ENCODE measurements around the gene STPG2. TPM values are rescaled to one million over a fixed set of nuclear protein-coding genes. Genes with fewer than 3 reads are reported as not detected.

STPG2 gene
- total RNA-seq, 1 experiment from 2014 or later, result 0.35 TPM

DNA sequence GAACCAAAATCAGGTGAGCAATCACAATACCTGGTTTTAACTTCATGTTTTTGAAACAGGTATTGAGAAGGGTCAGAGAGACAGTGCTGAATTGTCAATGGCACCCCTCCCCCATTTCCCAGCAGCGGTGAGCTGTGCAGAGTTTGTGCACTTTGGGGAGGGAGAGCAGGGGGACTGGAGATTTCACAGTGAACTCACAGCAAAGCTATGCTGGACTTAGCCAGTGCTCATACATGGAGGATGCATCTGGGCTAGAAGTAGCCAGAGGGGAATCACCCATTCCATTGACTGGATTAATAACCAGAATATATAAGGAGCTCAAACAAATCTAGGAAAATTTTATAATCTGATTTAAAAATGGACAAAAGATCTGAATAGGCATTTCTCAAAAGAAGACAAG is 612.6 kb downstream of the STPG2 start:
- BruUV-seq (replicated peaks), result no TSS peak
- no peaks in the 10 kb centered on the region for H3K9me2 ChIP-seq (ENCODE audit: insufficient read depth)
- H3K27ac ChIP-seq, result no peak overlapping the region
- intact Hi-C loops (cut with micrococcal nuclease; ENCODE audit: unreplicated experiment), result no loop called here
- POLR2A ChIA-PET (ENCODE audit: unreplicated experiment), result interaction anchor here (0.6 kb wide), 1 partner anchor 131 kb away, joined by 3 read pairs; no protein-coding TSS in a partner anchor
- CTCF ChIA-PET, result no interaction called here
- no peaks in the 10 kb centered on the region for H3K9me3 ChIP-seq (ENCODE audit: insufficient read depth, low read depth)
- H3K27me3 ChIP-seq (ENCODE audit: insufficient read depth, low read depth), result no peaks in the 10 kb centered on the region
- no peaks in the 10 kb centered on the region for H3K79me2 ChIP-seq (ENCODE audit: low read depth)
- H2AFZ ChIP-seq, result no peak overlapping the region
- H3K4me3 ChIP-seq, result no peak overlapping the region
- no peaks in the 10 kb centered on the region for H3F3A ChIP-seq (ENCODE audit: insufficient read depth, low read depth)
- no peaks in the 10 kb centered on the region for H4K20me1 ChIP-seq (ENCODE audit: insufficient read depth)
- DNase-seq, result no peak
- TF ChIP-seq, protein P1, sequence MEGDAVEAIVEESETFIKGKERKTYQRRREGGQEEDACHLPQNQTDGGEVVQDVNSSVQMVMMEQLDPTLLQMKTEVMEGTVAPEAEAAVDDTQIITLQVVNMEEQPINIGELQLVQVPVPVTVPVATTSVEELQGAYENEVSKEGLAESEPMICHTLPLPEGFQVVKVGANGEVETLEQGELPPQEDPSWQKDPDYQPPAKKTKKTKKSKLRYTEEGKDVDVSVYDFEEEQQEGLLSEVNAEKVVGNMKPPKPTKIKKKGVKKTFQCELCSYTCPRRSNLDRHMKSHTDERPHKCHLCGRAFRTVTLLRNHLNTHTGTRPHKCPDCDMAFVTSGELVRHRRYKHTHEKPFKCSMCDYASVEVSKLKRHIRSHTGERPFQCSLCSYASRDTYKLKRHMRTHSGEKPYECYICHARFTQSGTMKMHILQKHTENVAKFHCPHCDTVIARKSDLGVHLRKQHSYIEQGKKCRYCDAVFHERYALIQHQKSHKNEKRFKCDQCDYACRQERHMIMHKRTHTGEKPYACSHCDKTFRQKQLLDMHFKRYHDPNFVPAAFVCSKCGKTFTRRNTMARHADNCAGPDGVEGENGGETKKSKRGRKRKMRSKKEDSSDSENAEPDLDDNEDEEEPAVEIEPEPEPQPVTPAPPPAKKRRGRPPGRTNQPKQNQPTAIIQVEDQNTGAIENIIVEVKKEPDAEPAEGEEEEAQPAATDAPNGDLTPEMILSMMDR (conservative IDR thresholded peaks at IDR 0.05), result no peak
- TF ChIP-seq EZH2 (IDR thresholded peaks at IDR 0.05; ENCODE audit: low read depth), result no peak
- H3K4me2 ChIP-seq, result no peak overlapping the region
- H3K36me3 ChIP-seq (ENCODE audit: low read depth), result no peaks in the 10 kb centered on the region
- H3K4me1 ChIP-seq (replicated peaks; ENCODE audit: insufficient read depth), result no peaks in the 10 kb centered on the region

DNA sequence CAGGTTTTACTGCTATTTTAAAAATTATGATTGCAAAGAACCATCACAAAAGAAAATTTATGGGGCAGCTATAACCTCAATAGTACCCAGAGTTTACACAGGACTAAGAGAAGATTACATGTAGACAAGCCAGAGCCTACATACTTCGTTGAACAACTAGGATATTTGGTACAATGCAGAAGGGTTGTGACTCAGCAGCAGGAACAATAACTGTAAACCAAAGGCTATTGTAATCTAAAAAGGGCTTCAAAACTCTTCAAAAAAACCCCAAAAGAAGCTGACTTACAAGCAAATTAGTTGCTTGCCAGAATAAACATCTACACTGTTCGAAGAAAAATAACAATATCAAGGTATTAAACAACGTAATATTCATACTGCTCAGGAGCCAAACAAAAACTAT is 618.0 kb downstream of the STPG2 start:
- Histone ChIP-seq H3K79me2 (ENCODE audit: low read depth) (no peaks in the 10 kb centered on the region), H3K4me3 (no peak overlapping the region), H3K27me3 (ENCODE audit: insufficient read depth, low read depth) (no peaks in the 10 kb centered on the region), H3K9me2 (ENCODE audit: insufficient read depth) (no peaks in the 10 kb centered on the region), H3F3A (ENCODE audit: insufficient read depth, low read depth) (no peaks in the 10 kb centered on the region), H3K27ac (no peak overlapping the region), H3K9me3 (ENCODE audit: insufficient read depth, low read depth) (no peaks in the 10 kb centered on the region), H2AFZ (no peak overlapping the region), H3K36me3 (ENCODE audit: low read depth) (no peaks in the 10 kb centered on the region), H3K4me1 (replicated peaks; ENCODE audit: insufficient read depth) (no peaks in the 10 kb centered on the region), H4K20me1 (ENCODE audit: insufficient read depth) (no peaks in the 10 kb centered on the region), H3K4me2 (no peak overlapping the region)
- intact Hi-C loops (cut with micrococcal nuclease; ENCODE audit: unreplicated experiment), result no loop called here
- BruUV-seq (replicated peaks), result no TSS peak
- CTCF ChIA-PET, result no interaction called here
- no peak for DNase-seq
- TF ChIP-seq EZH2 (IDR thresholded peaks at IDR 0.05; ENCODE audit: low read depth), result no peak
- TF ChIP-seq, protein P1 (conservative IDR thresholded peaks at IDR 0.05), result no peak
- POLR2A ChIA-PET (ENCODE audit: unreplicated experiment), result no interaction called here

DNA sequence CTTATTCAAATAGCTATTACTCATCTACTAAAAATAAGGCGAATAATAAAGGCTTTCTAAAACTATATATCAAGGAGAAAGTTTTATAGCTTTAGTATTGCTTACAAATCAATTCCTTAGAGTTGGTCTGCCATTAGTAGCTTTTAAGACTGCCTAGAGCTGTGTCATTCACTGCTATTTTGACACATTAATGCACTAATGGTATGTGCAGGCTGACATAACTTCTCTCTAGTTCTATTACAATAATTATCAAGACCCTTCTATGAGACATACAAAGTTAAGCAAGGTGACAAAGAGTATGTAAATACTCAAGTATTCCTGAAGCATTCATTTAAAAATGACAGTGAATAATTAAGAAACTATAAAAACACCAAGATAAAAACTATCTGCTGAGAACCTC is 625.3 kb downstream of the STPG2 start:
- no peaks in the 10 kb centered on the region for H3K9me2 ChIP-seq (ENCODE audit: insufficient read depth)
- H3K79me2 ChIP-seq (ENCODE audit: low read depth), result no peaks in the 10 kb centered on the region
- no peak for DNase-seq
- H3F3A ChIP-seq (ENCODE audit: insufficient read depth, low read depth), result no peaks in the 10 kb centered on the region
- H3K4me3 ChIP-seq, result no peak overlapping the region
- no peak overlapping the region for H2AFZ ChIP-seq
- H4K20me1 ChIP-seq (ENCODE audit: insufficient read depth), result no peaks in the 10 kb centered on the region
- intact Hi-C loops (cut with micrococcal nuclease; ENCODE audit: unreplicated experiment), result no loop called here
- H3K27me3 ChIP-seq (ENCODE audit: insufficient read depth, low read depth), result no peaks in the 10 kb centered on the region
- no peak for TF ChIP-seq EZH2 (IDR thresholded peaks at IDR 0.05; ENCODE audit: low read depth)
- no peak overlapping the region for H3K4me2 ChIP-seq
- BruUV-seq (replicated peaks), result no TSS peak
- POLR2A ChIA-PET (ENCODE audit: unreplicated experiment), result no interaction called here
- no peaks in the 10 kb centered on the region for H3K9me3 ChIP-seq (ENCODE audit: insufficient read depth, low read depth)
- no peaks in the 10 kb centered on the region for H3K36me3 ChIP-seq (ENCODE audit: low read depth)
- H3K4me1 ChIP-seq (replicated peaks; ENCODE audit: insufficient read depth), result no peaks in the 10 kb centered on the region
- H3K27ac ChIP-seq, result no peak overlapping the region
- CTCF ChIA-PET, result no interaction called here

DNA sequence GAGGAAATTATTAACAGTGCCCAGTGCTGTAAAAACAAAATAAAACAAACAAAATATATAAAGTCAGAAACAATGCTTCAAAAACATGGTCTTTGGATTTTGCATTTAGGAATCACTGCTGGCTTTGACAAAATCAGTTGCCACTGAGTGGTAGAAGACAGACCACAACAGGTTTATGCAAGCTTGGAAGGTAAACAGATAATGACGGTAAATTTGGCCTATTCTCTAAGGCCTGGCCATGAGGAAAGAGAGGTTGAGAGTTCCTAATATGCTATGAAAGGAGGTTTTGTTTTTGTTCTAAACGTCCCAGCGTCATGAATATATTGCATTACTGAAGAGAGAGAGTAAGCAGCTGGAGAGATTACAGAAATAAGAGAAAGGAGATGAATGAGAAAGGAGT is 629.4 kb downstream of the STPG2 start:
- BruUV-seq (replicated peaks), result no TSS peak
- H3K9me3 ChIP-seq (ENCODE audit: insufficient read depth, low read depth), result no peaks in the 10 kb centered on the region
- H3K4me1 ChIP-seq (replicated peaks; ENCODE audit: insufficient read depth), result no peaks in the 10 kb centered on the region
- CTCF ChIA-PET, result no interaction called here
- H3K79me2 ChIP-seq (ENCODE audit: low read depth), result no peaks in the 10 kb centered on the region
- POLR2A ChIA-PET (ENCODE audit: unreplicated experiment), result no interaction called here
- no peak overlapping the region for H3K4me3 ChIP-seq
- no peak overlapping the region for H3K27ac ChIP-seq
- H3F3A ChIP-seq (ENCODE audit: insufficient read depth, low read depth), result no peaks in the 10 kb centered on the region
- no peaks in the 10 kb centered on the region for H3K27me3 ChIP-seq (ENCODE audit: insufficient read depth, low read depth)
- no peaks in the 10 kb centered on the region for H4K20me1 ChIP-seq (ENCODE audit: insufficient read depth)
- H3K9me2 ChIP-seq (ENCODE audit: insufficient read depth), result no peaks in the 10 kb centered on the region
- H3K4me2 ChIP-seq, result no peak overlapping the region
- no peaks in the 10 kb centered on the region for H3K36me3 ChIP-seq (ENCODE audit: low read depth)
- no peak for DNase-seq
- H2AFZ ChIP-seq, result no peak overlapping the region
- intact Hi-C loops (cut with micrococcal nuclease; ENCODE audit: unreplicated experiment), result no loop called here
- no peak for TF ChIP-seq EZH2 (IDR thresholded peaks at IDR 0.05; ENCODE audit: low read depth)
- TF ChIP-seq, protein P1 (conservative IDR thresholded peaks at IDR 0.05), result no peak
